Measurements from ENCODE around the gene GNGT1.

GNGT1 gene

GRCh38 chr7:93944673-93945072 is 38.3 kb downstream of the GNGT1 start:
- DNase-seq = no peak

DNA sequence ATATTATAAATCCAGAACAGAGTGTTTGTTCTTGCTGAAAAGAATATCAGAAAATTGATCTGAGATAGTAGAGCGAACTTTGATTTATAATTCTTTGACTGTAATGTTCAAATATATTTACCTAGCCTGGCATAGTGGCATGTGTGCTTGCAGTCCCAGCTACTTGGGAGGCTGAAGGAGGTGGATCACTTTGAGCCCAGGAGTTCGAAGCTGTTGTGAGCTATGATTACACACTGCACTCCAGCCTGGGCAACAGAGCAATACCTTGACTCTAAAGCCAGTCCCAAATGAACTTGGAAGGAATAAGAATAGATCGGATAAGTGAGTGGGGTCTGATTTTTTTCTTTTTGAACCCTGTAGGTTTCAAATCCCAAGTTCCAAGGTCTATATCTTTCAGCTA is 38.7 kb downstream of the GNGT1 start:
- DNase-seq = no peak

DNA sequence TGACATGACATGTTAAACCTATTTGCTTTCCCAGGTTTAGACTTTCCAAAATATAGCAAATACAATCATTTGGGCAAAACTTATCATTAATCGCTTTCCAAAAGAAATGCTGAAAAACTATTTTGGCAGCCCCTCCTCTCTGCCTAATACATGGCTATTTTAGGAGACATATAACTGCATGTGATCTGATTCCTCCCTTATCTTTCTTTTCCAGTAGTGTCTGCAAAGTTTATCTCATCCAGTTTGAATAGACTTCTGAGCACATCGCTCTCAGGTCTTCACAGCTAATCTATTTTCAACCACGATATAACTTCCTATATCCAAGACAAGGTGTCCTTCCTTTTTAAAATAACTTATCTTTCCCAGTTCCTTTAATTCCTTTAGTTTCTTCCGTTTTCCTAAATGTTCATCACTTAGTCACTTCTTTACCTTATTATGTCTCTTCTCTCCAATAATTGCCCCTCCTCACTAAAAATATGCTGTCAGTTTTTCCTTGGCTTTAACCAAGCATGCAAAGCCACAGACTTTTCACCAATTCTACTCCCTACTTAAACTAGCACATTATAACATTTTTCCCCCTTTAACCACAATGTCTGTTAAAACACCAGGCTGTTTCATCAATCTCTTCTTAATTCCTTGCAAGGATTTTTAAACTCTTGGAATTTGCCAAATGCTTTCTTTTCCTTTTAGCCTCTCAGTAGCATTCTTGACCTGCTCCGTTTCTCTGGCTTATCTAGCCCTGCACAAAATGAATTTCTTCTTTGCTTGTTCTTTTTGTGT is 39.6 kb downstream of the GNGT1 start:
- DNase-seq = no peak

GRCh38 chr7:93948106-93948505 is 41.7 kb downstream of the GNGT1 start:
- no peak for DNase-seq

DNA sequence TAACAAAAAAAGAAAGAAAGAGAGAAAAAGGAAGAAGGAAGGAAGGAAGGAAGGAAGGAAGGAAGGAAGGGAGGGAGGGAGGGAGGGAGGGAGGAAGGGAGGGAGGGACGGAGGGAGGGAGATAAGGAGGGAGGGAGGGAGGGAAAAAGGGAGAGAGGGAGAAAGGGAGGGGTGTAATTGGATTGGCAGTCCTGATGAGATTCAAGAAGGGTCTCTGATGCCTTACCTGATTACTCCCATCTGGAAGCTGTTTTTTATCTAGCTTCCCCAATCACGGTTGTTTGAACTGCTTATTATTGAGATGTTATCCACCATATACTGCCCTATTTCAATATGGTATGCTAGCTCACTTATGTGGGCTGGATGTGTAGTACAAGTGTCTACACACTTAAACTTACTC is 42.5 kb downstream of the GNGT1 start:
- DNase-seq = no peak

DNA sequence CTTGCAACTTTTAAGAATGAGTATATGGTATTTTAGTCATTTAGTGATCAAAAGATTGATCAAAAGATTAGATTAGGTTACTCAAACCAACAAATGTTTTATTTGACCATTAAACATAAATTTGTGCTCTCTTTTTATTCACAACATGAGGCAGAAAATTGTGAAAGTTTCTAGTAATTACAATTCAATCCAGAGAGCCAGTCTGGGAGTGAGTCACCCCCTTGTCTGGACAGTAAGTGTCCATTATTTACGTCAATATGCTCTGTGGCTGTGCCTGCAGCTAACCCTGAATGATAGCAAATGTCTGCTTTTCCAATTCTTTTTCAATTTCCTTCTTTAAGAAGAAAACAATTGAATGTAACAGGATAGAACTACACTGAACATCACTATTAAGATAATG is 43.1 kb downstream of the GNGT1 start:
- no peak for DNase-seq

GRCh38 chr7:93955304-93955703 is 48.9 kb downstream of the GNGT1 start:
- no peak for DNase-seq

- no peak for DNase-seq
Observed at GRCh38 chr7:93957767-93958166, 51.4 kb downstream of the GNGT1 start.

GRCh38 chr7:93958216-93958615 is 51.8 kb downstream of the GNGT1 start:
- DNase-seq = no peak

DNA sequence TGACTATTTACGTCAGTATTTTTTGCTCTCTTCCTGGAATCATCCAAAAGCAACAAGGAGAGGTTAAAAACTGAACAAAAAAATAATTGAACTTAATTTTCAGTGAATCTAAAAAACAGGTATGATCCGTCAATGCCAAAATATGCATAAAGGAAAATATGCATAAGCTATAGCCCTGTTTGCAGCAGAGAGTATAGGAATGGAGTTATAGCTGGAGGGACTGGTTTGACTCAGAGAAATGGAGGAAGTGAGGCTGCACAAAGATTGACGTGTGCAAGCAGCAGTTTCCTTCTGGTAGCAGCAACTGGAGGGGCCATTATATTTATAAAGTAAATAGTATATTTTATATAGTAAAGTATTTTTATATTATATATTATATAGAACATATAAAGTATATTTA is 52.3 kb downstream of the GNGT1 start:
- no peak for DNase-seq
